Measurements from ENCODE around the gene SERPINA5.

The SERPINA5 gene, protein sequence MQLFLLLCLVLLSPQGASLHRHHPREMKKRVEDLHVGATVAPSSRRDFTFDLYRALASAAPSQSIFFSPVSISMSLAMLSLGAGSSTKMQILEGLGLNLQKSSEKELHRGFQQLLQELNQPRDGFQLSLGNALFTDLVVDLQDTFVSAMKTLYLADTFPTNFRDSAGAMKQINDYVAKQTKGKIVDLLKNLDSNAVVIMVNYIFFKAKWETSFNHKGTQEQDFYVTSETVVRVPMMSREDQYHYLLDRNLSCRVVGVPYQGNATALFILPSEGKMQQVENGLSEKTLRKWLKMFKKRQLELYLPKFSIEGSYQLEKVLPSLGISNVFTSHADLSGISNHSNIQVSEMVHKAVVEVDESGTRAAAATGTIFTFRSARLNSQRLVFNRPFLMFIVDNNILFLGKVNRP

DNA sequence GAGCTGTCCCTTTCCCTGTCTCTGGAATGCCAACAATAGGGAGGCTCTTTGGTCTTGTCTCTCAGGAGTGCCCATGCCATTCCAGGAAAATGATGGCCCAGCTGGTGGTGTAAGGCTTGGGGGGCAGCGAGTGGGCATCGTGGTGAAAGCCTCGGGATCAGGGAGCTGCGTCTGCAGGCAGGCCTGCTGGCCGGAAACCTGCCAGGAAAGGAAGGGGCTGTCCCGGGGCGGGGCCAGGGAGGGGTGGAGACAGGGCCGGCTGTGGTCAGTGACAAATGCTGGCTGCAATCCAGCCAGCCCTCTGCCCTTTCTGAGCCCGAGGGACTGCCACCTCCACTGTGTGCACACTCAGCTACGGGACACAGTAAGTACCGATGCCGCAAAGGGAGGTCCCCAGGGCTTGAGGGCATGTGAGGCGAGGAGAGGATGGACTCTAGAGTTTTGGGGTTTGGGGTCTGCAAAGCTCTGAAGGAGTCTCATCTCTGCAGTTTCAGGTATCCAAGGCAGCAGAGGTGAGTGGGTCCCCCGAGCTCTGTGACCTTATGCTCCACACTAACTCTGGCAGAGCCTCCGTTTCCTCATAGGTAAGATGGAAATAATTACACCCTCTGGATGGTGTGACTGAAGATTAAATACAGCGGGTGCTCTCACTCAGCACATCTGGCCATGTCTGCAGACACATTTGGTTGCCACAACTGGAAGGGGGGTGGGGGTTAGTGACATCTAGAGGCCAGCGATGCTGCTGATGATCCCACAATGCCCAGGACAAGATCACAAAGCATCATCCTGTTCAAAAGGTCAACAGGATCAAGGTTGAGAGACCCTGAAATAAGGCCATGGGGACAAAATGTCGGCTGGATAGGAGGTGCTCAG lies at the start of gene SERPINA5:
Gene SERPINA5 (plus strand): TSS at position 300 of the 873 bp plus-strand sequence. CDS start 5,937 bp downstream, outside the sequence.
- DNase-seq (ENCODE audit: low read depth), result no peak

DNA sequence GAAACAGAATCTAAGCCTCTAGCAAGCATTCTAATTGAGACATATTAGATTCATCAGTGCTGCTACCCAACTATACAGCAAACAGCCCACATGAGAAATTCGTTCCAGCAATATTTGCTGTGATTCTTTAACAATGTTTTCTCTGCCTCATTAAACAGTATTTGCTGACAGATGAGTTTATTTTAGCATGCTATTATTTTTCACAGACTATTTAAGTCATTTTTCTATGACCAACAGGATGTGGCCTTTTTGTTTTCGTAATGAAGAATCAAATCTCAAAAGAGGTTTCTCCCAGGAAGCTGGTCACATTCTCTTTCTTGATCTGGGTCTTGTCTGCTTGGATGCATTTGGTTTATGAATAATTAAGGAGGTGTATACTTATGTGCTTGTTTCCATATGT lies 48.8 kb upstream of the SERPINA5 start:
- no peak for DNase-seq (ENCODE audit: low read depth)

DNA sequence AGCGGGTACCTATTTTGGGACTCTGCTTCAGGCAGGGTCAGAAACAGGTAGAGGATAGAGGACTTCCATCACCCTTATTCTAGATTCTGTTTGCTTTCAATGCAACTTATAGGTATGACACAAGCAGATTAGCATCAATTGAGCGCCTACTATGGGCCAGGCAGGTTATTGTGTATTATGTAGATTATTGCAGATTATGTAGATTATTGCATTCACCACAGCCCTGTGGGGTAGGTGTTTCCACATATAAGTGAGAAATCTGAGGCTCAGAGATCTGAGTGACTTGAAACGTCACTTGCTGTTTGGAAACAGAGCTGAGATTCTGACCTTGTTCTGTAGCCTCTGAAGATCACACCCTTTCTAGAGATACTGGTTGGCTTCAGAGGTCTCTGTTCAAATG lies 45.7 kb upstream of the SERPINA5 start:
- no peak for DNase-seq (ENCODE audit: low read depth)

DNA sequence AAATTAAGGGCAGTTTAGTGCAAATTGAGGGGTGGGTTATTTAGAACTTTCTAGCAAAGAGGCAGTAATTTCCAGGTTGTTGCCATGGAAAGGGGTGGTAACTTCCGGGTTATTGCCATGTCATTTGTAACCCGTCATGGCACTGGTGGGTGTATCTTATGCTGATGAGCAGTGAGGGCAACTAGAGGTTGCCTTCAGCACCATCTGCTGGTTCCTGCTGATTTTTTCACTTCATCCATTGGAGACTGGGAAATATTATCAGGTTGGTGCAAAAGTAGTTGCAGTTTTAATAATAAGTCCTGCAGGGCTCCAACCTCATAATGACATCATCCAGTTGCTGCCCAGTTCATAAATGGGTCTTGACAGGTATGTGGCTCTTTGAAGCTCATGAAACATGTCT lies 44.4 kb upstream of the SERPINA5 start:
- DNase-seq (ENCODE audit: low read depth), result no peak

DNA sequence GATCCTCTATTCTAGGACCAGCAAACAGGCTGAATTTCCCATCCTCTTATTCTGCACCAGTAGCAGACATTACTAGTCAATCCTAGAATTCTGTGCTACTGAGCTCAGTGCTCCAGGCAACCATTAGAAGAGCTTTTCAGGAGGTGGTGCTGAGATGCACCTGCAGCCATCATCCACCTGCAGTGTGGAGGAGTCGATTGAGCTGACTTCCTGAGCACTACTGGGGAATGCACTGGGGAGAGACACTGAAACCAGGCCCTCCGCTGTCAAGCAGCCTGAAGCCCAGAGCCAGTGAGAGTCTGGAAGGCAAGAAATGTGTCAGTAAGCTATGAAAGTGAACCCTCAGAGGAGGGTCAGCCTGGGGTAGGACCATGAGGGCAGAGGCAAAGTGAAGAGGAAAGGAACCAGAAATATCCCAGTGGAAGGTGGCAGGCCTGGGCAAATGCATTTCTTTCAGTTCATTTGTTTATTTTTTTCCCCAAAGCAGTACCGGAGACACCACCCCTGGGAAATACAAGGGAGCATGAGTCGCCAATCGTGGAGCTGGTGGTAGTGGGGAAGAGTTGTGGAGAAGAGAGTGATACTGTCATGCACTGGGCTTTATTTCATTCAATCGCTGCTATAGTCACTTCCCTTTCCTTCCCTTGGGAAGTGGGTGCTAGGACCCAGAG lies 43.0 kb upstream of the SERPINA5 start:
- no peak for DNase-seq (ENCODE audit: low read depth)

DNA sequence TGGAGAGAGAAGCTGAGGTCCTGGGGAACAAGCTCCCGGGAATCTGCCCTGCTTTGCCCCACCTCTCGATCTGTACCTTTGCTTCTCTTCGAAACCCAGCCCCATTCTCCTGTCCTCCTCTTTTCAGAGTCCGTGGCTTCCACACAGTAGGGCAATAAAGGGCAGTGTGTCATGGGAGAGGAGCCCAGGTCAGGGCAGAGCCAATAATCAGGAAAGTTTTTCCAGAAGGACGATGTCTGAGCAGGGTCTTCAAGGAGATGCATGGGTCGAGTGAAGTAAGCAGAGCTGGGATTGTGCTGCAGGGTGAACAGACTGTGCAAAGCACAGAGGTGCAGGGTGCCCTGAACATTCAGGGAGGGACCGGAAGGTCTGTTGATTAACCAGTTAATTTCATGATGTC lies 42.0 kb upstream of the SERPINA5 start:
- no peak for DNase-seq (ENCODE audit: low read depth)

DNA sequence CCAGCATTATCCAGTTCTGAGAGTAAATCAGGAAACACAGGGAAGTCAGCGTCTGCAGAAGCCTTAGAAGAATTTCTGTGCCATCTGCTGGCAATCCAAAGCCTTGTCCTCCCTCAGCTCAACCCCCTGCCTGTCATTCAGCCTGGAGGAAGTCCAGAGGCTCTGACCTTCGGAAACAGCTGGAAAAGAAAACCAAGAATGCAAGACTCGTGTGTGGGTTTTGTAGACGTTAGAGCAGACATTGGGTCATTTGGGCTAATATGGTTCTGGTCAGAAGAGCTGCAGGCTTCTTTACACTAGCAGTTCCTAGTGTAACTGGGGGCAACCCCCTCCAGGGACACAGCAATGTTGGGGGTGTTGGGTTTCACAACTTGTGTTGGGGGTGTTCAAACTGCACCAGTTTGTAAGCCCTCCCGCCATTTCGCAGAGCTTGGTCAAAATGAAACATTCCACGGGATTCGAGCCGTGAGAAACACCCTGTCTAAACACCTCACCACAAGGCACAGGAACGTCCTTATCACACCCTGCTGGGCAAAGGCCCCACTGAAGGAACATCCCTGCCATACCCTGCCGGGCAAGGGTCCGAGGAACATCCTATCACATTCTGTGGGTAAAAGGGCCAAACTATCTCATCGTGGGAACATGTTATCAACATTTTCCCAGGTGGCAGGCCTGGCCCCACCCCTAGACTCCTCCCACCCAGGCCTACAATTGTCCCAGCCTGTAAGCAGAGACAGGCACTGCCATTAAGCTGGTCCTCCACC lies 41.0 kb upstream of the SERPINA5 start:
- no peak for DNase-seq (ENCODE audit: low read depth)

DNA sequence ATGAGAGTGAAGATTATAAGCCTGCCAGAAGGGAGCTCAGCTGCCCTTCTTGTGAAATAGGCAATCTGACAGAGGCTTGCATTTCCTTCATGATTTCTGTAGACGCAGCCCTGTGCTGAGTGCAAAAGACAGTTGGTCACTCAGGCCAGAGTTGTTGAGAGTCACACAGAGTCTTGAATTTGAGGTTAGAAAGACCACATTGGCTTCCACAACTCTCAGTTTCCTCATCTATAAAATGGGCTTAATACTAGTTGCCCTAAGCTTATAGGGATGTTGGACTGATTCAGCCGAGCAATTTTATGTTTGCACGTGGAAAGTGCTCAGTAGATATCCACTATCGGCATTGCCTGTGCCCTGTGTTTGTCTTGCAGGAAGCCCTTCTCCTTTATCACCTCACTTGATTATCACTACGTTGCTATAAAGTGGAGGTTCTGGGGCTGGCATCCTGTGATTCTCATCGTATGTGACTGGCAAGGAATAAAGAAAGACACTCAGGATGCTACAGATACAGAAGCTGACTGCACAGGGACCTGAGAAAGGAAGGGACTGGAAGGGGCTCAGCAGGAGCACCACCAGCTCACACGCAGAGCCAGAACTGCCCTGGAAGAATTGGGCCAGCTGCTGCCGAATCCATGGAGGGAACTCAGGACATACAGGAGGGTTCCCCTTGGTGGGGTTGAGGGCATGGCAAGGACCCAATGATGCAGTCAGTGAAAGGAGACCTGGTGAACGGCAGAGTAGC lies 39.8 kb upstream of the SERPINA5 start:
- no peak for DNase-seq (ENCODE audit: low read depth)

DNA sequence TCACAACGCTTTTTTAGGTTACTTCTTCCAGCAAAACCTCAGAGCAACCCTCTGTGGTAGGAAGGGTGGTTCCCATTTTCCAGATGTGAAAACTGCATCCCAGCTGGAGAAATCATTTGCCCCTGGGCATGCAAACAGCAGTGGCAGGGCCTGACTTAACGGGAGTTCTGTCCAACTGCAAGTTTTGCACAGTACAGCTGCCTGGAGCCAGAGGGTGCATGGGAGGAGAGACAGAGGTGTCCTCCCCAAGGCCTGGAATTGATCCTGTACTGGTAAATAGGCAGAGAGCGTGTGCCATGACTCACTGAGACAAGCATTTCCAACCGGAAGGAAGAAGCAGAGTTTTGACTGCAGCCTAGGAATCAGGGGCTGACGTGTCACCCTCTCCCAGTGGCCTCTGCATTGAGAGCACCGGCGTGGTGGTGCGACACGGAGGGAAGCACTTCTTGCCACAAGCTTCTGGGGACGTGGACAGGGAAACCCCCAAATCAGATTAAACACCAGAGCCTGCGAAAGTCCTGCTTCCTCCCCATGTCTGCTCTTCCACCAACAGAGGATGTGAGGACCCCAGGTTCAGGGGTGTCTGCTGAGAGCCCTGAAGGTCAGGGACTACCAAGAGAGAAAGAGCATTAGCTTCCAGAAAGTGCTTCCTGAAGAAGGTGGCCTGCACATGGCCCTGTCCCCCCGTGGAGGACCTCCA lies 39.0 kb upstream of the SERPINA5 start:
- DNase-seq (ENCODE audit: low read depth), result no peak

DNA sequence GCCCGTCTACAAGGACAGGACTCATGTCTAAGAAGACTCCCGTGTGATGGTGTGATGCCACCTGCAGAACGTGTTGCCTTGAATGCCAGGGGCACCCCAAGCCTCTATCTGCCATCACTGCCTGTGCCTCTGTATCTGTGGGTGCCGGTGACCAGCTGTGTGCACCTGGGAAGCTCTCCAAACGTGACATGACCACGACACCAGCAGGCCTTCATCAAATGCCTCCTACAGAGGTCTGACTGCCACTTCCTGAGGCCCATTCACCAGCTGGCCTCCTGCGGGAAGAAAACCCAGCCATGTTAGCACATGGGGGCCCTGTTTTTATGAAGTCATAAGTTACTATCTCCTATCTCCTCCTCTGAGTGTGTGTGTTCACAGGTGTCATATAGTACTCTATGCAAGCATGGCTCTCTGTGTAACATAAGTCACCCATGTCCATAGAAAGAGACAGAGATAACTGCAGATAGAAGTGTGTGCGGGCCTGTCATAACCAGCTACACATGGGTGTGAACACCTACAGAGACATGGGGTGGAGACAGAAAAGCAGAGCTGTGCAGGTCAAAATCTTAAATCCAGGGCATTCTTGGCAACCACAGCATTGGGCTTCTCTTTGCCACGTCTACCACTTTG lies 38.3 kb upstream of the SERPINA5 start:
- DNase-seq (ENCODE audit: low read depth), result no peak

DNA sequence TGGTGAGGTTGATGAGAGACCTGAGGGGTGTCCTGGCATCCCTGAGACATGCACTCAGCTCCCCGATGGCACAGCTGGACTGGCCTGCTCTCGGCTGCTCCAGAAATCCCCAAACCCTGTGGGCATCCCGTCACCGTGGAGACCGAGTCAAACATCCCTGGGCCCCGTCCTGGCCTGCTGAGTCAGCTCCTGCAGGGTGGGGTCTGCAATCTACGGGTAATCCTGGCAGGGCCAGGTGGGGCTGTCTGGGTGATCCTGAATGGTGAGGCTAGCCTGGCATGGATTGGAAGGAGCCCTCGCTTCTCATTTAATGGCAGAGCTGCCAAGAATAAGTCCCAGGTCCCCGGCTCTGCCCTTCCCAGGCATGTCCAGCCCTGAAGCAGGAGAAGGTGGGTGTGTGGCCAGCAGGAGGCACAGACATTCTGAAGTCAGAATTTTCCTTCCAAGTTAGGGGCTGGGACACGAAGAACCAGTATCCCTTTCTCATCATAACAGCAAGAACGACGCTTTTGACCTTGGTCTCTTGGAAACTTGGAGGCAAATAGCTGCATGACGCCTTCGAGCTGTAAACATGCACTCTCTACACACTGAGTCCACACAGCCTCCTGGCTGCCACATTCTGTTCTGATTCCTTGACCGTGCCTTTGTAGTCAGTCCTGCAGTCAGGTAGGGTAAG lies 37.6 kb upstream of the SERPINA5 start:
- no peak for DNase-seq (ENCODE audit: low read depth)

DNA sequence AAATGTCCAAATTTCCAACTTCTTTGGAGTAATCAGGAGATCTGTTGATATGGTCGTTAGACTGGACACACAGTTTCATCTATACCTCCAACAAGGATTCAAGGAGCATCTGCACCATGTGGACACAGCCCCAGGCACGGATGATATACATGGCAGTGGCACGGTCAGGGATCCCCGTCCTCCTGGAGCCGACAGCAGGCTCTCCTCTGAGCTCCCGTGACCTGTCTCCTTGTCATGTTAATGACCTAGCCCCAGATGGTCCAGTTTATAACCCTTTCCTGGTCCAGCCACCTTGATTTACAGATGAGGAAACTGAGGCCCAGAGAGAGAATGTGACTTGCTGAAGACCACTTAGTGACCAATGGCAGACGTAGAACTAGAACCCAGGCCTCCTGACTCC lies 36.5 kb upstream of the SERPINA5 start:
- no peak for DNase-seq (ENCODE audit: low read depth)

DNA sequence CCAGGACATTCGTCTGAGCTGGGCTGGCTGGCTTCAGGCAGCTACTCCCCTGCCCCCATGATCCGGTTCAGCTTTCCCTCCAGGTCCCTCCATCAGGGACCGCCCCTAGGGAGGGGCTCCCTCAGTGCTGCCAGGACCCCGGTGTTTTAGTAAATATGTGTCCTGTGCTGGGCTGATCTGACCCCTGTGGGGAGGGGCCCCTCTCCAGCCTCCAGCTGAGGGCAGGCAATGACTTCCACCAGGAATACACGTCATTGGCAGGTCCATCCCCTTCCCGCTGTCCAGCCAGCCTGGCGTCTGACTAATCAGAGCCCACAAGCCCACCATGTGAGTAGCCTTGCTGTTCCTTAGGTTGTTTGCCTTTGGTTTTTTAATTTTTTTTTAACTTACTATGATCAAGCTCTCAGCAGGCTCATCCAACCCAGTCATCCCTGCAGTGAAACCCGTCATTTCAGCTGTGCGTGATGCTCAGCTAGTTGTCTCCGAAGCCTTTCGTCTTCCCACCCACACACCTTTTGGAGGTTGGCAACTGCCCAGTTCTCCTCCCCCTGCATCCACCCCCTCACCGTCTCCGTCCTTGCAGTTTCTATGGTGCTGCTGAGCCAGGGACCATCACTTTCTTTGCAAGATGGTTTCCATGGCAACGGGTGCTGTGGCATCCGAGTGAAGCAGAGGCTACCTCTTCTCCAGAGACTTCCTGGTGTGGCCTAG lies 35.9 kb upstream of the SERPINA5 start:
- no peak for DNase-seq (ENCODE audit: low read depth)

DNA sequence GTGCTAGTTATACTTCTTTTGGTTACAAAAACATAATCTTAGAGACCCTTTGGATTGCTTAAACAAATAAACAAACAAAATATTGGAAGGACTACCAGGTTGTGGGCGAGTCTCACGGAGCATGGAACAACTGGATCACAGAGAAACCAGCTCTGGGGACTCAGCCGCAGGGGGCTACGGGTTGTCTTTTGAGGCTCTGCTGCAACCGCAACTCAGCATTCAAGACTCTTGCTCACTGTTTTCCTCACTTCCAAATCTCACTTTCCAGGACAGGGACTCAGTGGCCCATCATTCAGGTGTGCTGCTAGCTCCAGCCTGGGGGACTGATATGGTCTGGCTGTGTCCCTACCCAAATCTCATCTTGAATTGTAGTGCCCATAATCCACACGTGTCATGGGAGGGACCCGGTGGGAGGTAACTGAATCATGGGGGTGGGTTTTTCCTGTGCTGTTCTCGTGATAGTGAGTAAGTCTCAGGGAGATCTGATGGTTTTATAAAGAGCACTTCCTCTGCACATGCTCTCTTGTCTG lies 34.0 kb upstream of the SERPINA5 start:
- DNase-seq (ENCODE audit: low read depth), result no peak

DNA sequence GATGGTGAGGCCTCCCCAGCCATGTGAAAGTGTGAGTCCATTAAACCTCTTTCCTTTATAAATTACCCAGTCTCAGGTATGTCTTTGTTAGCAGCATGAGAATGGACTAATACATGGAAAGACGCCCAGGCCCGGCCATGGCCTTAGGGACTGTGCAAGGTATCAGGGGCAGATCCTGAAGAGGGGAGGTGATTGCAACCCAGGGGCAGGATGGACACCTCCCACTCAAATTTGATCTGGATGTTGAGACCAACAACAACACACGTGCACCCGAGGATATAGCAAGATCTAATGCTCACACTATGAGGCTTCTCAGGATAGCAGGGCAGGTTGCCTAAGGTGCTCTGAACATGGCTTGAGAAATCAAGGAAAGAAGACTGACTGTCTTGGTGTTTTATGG lies 33.5 kb upstream of the SERPINA5 start:
- no peak for DNase-seq (ENCODE audit: low read depth)

DNA sequence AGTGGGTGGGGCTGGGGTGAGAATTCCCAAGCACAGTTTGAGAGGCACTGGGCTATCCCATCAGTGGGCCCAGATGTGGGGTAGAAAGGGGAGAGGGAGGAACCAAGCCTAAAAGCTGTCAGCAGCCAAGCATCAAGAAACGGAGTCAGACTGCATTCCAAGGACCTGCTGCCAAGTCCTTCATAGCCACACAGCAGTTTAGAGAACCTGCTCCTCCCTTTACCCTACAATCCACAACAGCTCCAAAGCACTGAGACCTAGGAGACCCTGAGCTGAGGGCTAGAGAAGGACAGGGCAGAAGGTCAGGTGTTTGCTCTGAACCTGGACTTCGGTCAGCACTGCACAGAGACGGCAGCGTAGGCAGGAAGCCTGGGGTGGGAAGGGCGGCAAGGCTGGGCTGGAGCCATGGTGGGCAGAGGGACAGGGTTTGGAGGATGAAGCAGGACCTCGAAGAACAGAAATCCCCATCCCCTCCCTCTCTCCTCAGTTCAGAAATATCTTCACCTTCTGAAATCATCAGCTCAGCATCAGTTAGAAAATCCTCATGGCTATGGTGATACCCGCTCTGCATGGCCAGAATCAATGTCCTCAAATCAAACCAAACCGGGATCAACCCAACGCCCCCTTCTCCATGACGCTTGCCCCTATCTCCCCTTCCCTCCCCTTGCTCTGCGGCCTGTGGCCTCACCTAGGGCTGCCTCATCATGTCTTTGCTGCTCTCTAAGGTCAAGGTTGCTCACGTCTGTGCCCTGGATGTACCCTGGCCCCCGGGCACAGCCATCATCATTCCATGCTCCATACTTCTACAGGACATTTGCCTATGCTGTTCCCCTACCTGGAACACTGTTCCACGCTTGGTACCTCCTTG lies 32.9 kb upstream of the SERPINA5 start:
- no peak for DNase-seq (ENCODE audit: low read depth)

All from stimulated activated CD8-positive, alpha-beta memory T cell treated with anti-CD3 and anti-CD28 coated beads, Interleukin-12 subunit alpha, Interleukin-12 subunit beta, amount 100 ng/mL, for 1 hour (primary cell).